T-cell (primary cell): Measurements from ENCODE around the gene GLIS1. TPM values are rescaled to one million over a fixed set of nuclear protein-coding genes. Genes with fewer than 3 reads are reported as not detected.

Source experiments
- total RNA-seq, 35 experiments: library from RNA in 6 of 35; stranded (reverse) in 6 of 35; fragments of 120-200 nt in 1 of 35; gene quantifications; one replicate each; pipeline versions ENCODE4 v1.2.1 to v1.2.4 and lab custom pipeline; 2013 to 2026

The GLIS1 gene
- total RNA-seq, 5 donors from 2014 or later (not counting 1 experiment from before 2014, with no cell fraction given), result not detected

Other genes starting within 250 kb of the GLIS1 start
- gene NDC1, start 99.1 kb upstream of the GLIS1 start, total RNA-seq, result 10 to 100 TPM in 4 of 5 donors, 1 to 10 TPM in 1; 5.6 to 13.3 (median 12.2) TPM
- gene YIPF1, start 150.6 kb upstream of the GLIS1 start, total RNA-seq, result 10 to 100 TPM; 11.5 to 17.2 (median 14.5) TPM
- gene DIO1, start 155.0 kb upstream of the GLIS1 start, total RNA-seq, result not detected
- 10 to 100 TPM; 24.5 to 33.1 (median 31.2) TPM for gene IFT25, start 206.5 kb upstream of the GLIS1 start, total RNA-seq
- gene LRRC42, start 207.2 kb upstream of the GLIS1 start, total RNA-seq, result 1 to 10 TPM; 6.3 to 8.8 (median 7.9) TPM